HepG2 (cell line): ENCODE results near the gene BORCS5. TPM values are rescaled to one million over a fixed set of nuclear protein-coding genes. Genes with fewer than 3 reads are reported as not detected.

Experiments used
- EED ChIP-seq: sonication (generic); formaldehyde crosslinking; IDR thresholded peaks from 2 replicates; pipeline ENCODE4 v1.5.0; 2020; ENCODE audit warnings: mild to moderate bottlenecking, missing genetic modification reagents
- FUBP1 ChIP-seq: sonication (generic); formaldehyde crosslinking; IDR thresholded peaks from 2 replicates; pipeline ENCODE4 v1.5.1; 2020; ENCODE audit warnings: missing genetic modification reagents, mild to moderate bottlenecking, borderline replicate concordance
- HNF1B ChIP-seq: sonication (generic); formaldehyde crosslinking; IDR thresholded peaks from 2 replicates; pipeline ENCODE4 v1.5.1; 2020; ENCODE audit warnings: mild to moderate bottlenecking, moderate library complexity, missing genetic modification reagents
- HNF4G ChIP-seq, 2 experiments: sonication (generic) in 1 of 2; formaldehyde crosslinking in 1 of 2; IDR thresholded peaks; 2 replicates each; pipeline versions ENCODE4 v1.4.0 to v1.6.1; 2011 to 2020; ENCODE audit warnings: borderline replicate concordance in 2 of 2, low read depth in 2 of 2, mild to moderate bottlenecking in 2 of 2, low read length in 1 of 2, missing genetic modification reagents in 1 of 2, moderate library complexity in 1 of 2
- MAZ ChIP-seq, 2 experiments: sonication (generic) in 1 of 2; formaldehyde crosslinking in 1 of 2; IDR thresholded peaks; 2 replicates each; pipeline versions ENCODE4 v1.5.0 to v1.6.1; 2012 to 2020; ENCODE audit warnings: low read depth in 2 of 2, mild to moderate bottlenecking in 2 of 2, borderline replicate concordance in 1 of 2, improper control_type of control experiment in 1 of 2, low read length in 1 of 2, missing genetic modification reagents in 1 of 2, moderate library complexity in 1 of 2
- REST ChIP-seq, 2 experiments: IDR thresholded peaks; 2 replicates each; pipeline ENCODE4 v1.6.1; 2011 to 2012; ENCODE audit warnings: low read length in 2 of 2, borderline replicate concordance in 1 of 2, low read depth in 1 of 2, mild to moderate bottlenecking in 1 of 2, moderate library complexity in 1 of 2
- RFX3 ChIP-seq: IDR thresholded peaks from 2 replicates; pipeline ENCODE4 v1.6.1; 2016; ENCODE audit warnings: missing biosample characterization, missing genetic modification reagents
- SP2 ChIP-seq: sonication (generic); formaldehyde crosslinking; IDR thresholded peaks from 2 replicates; pipeline ENCODE4 v1.5.1; 2020; ENCODE audit warnings: mild to moderate bottlenecking, missing genetic modification reagents
- ZBTB1 ChIP-seq: sonication (generic); formaldehyde crosslinking; IDR thresholded peaks from 2 replicates; pipeline ENCODE4 v1.4.0; 2020; ENCODE audit warnings: missing genetic modification reagents, borderline replicate concordance
- ZBTB14 ChIP-seq: sonication (generic); formaldehyde crosslinking; IDR thresholded peaks from 2 replicates; pipeline ENCODE4 v1.4.0; 2020; ENCODE audit warnings: missing genetic modification reagents
- ZNF234 ChIP-seq: sonication (generic); formaldehyde crosslinking; conservative IDR thresholded peaks from 2 replicates; pipeline ENCODE4 v1.5.1; 2020; ENCODE audit warnings: mild to moderate bottlenecking, missing genetic modification reagents
- ZNF563 ChIP-seq: sonication (generic); formaldehyde crosslinking; IDR thresholded peaks from 2 replicates; pipeline ENCODE4 v1.8.0; 2022; ENCODE audit warnings: mild to moderate bottlenecking, moderate library complexity, missing genetic modification reagents
- ZNF605 ChIP-seq: sonication (generic); formaldehyde crosslinking; IDR thresholded peaks from 2 replicates; pipeline ENCODE4 v1.8.0; 2022; ENCODE audit warnings: mild to moderate bottlenecking, missing genetic modification reagents
- ZNF652 ChIP-seq: IDR thresholded peaks from 2 replicates; pipeline ENCODE4 v1.6.1; 2016; ENCODE audit warnings: low read depth, borderline replicate concordance
- ZNF780A ChIP-seq: sonication (generic); formaldehyde crosslinking; IDR thresholded peaks from 2 replicates; pipeline ENCODE4 v1.8.0; 2022; ENCODE audit warnings: mild to moderate bottlenecking, missing genetic modification reagents, moderate library complexity
- ZNF790 ChIP-seq: sonication (generic); formaldehyde crosslinking; IDR thresholded peaks from 2 replicates; pipeline ENCODE4 v1.8.0; 2022; ENCODE audit warnings: missing genetic modification reagents, mild to moderate bottlenecking, borderline replicate concordance
- ZSCAN31 ChIP-seq: sonication (generic); formaldehyde crosslinking; IDR thresholded peaks from 2 replicates; pipeline ENCODE4 v1.5.0; 2020; ENCODE audit warnings: low read depth, mild to moderate bottlenecking, missing genetic modification reagents
- polyA plus RNA-seq, 8 experiments: library from polyadenylated mRNA; depleted of rRNA in 3 of 8; stranded (reverse) in 7 of 8; unstranded in 1 of 8; fragments of >200 nt; fragmentation: Illumina TruSeq in 4 of 8; extraction: Trizol in 4 of 8; gene quantifications; 2 replicates each; pipeline versions ENCODE4 v1.2.1 to v1.2.3, GENCODE V29; 2011 to 2016; ENCODE audit warnings: low read depth in 4 of 8, missing spikeins in 1 of 8, mixed read lengths in 1 of 8; ENCODE audit not compliant: insufficient read depth in 1 of 8
- total RNA-seq, 5 experiments: library from RNA; depleted of rRNA; stranded (reverse); fragments of >200 nt; fragmentation: Illumina TruSeq; extraction: Trizol; gene quantifications; 2 replicates each; pipeline ENCODE4 v1.2.3, GENCODE V29; 2016; ENCODE audit warnings: low read depth in 1 of 5

Gene BORCS5
- total and polyA plus RNA-seq, 2 of the 13 experiments (the other 11 are each of a cell fraction or from before 2014, with no cell fraction given): 3.9 to 4.7 TPM

- peak in 1 of 2 experiments; percentile 44; a peak in 1 of 4 replicates for TF ChIP-seq REST (IDR thresholded peaks at IDR 0.05; ENCODE audit: borderline replicate concordance in 1 of 2, low read depth in 1 of 2, low read length in 2 of 2)
- no peak for TF ChIP-seq ZNF790 (CRISPR knock-in tag)
- TF ChIP-seq MAZ (IDR thresholded peaks at IDR 0.05; ENCODE audit: borderline replicate concordance, low read depth, low read length): no peak
- TF ChIP-seq MAZ (CRISPR knock-in tag; IDR thresholded peaks at IDR 0.05; ENCODE audit: low read depth): peak; percentile 39; the same call in 1 of the 2 replicates
- TF ChIP-seq SP2 (CRISPR knock-in tag): no peak
- no peak for TF ChIP-seq ZBTB14 (CRISPR knock-in tag)
- TF ChIP-seq ZNF605 (CRISPR knock-in tag): peak; percentile 67; the same call in 1 of the 2 replicates
- no peak for TF ChIP-seq ZNF563 (CRISPR knock-in tag)
- TF ChIP-seq ZBTB1 (CRISPR knock-in tag): no peak
- no peak for TF ChIP-seq EED (CRISPR knock-in tag)
- no peak for TF ChIP-seq RFX3 (CRISPR knock-in tag)
- no peak for TF ChIP-seq ZNF234 (CRISPR knock-in tag)
- peak; percentile 74; the same call in 1 of the 2 replicates for TF ChIP-seq HNF1B (CRISPR knock-in tag)
- TF ChIP-seq HNF4G (IDR thresholded peaks at IDR 0.05; ENCODE audit: borderline replicate concordance, low read depth, low read length): peak; percentile 28; the same call in 1 of the 2 replicates
- no peak for TF ChIP-seq HNF4G (CRISPR knock-in tag; IDR thresholded peaks at IDR 0.05; ENCODE audit: borderline replicate concordance, low read depth)
- peak; percentile 59; the same call in 1 of the 2 replicates for TF ChIP-seq ZSCAN31
- no peak for TF ChIP-seq FUBP1 (CRISPR knock-in tag)
- TF ChIP-seq ZNF652: peak; percentile 94
- no peak for TF ChIP-seq ZNF780A (CRISPR knock-in tag)
These were observed 27.9 kb downstream of the BORCS5 start (continued) for GRCh38 chr12:12384571-12385340.
